ENCODE data around the gene RER1.

Gene RER1, protein sequence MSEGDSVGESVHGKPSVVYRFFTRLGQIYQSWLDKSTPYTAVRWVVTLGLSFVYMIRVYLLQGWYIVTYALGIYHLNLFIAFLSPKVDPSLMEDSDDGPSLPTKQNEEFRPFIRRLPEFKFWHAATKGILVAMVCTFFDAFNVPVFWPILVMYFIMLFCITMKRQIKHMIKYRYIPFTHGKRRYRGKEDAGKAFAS

DNA sequence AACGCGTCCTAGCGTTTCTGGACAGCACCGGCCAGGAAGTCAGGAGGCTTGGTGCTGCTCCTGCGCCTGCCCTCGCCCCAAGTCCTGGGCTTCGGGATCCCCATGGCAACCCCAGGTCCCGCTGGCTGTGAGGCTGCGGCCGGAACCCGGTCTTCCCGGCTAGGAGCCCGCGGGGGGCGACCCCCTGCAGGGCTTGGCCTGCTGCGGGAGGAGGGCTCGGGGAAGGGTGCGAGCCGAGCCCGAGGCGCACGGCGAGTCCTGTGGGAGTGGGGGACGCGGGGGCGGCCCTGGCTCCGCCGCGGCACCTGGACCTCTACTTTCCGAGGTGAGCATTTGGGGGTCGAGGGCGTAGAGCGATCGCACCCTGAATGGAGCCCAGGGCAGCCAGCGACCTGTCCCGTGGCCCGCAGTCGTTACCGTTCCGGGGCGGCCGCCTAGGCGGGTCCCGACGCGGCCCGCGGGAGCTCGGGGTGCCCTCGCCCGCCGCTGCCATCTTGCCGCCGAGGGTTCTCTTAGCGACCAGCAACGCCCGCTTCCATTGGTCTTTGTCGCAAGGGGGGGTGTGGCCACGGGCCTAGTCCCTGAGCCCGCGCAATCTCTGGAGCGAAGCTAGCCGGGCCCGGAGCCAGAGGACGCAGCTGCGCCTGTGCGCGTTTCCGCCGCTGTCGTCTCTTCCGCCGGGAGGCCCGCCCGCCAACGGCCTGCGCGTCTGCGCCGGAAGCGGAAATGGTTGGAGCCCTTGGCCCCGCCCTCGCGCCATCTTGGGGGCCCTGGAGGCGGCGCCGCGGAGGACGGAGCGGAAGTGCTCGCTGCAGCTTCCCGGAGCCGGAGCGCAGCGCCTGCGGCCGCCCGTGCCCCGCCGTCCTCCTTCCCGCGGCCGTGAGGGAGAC is at the start of gene RER1, which contains the start of gene MORN1:
Gene RER1 (plus strand): TSS at position 801 of the 890 bp plus-strand sequence. CDS start 3,950 bp downstream, outside the sequence.
Gene MORN1 (minus strand): TSS at position 514 of the 890 bp plus-strand sequence. CDS start 21 bp downstream, at position 493.
- Histone ChIP-seq H2AFZ (ENCODE audit: low read depth) (peak within 1 kb of the TSS; percentile 85), H3K79me2 (ENCODE audit: insufficient read depth, low read depth) (peaks cover 19% of the 10 kb centered on the region), H3K4me2 (peak within 1 kb of the TSS; percentile 90), H3K27ac (peak within 1 kb of the TSS; percentile 56), H3K36me3 (ENCODE audit: insufficient read depth) (no peaks in the 10 kb centered on the region), H3K4me1 (ENCODE audit: low read depth, poor library complexity, severe bottlenecking) (peaks cover 17% of the 10 kb centered on the region), H3K4me3 (IDR thresholded peaks at IDR 0.05; ENCODE audit: insufficient read depth, low read depth, low read length) (peak within 1 kb of the TSS; percentile 77), H3K27me3 (ENCODE audit: insufficient read depth, low read depth) (no peaks in the 10 kb centered on the region), H4K20me1 (ENCODE audit: insufficient read depth) (no peaks in the 10 kb centered on the region), H3K9ac (peak within 1 kb of the TSS; percentile 77)
- TF ChIP-seq CTCF (conservative IDR thresholded peaks at IDR 0.05; ENCODE audit: low read depth, low read length) = no peak

- Histone ChIP-seq H3K4me1 (ENCODE audit: low read depth, poor library complexity, severe bottlenecking) (no peaks in the 10 kb centered on the region), H3K27me3 (ENCODE audit: insufficient read depth, low read depth) (peaks cover 85% of the 10 kb centered on the region), H4K20me1 (ENCODE audit: insufficient read depth) (no peaks in the 10 kb centered on the region), H3K9ac (no peak overlapping the region), H3K27ac (no peak overlapping the region), H3K4me3 (IDR thresholded peaks at IDR 0.05; ENCODE audit: insufficient read depth, low read depth, low read length) (no peak overlapping the region), H3K36me3 (ENCODE audit: insufficient read depth) (no peaks in the 10 kb centered on the region), H3K4me2 (no peak overlapping the region), H3K79me2 (ENCODE audit: insufficient read depth, low read depth) (no peaks in the 10 kb centered on the region), H2AFZ (ENCODE audit: low read depth) (no peak overlapping the region)
- TF ChIP-seq CTCF (conservative IDR thresholded peaks at IDR 0.05; ENCODE audit: low read depth, low read length) = no peak
Measured at GRCh38 chr1:2342384-2343022, 49.1 kb upstream of the RER1 start.

- Histone ChIP-seq H3K79me2 (ENCODE audit: insufficient read depth, low read depth) (no peaks in the 10 kb centered on the region), H2AFZ (ENCODE audit: low read depth) (no peak overlapping the region), H3K4me2 (no peak overlapping the region), H3K9ac (no peak overlapping the region), H3K27ac (no peak overlapping the region), H3K4me1 (ENCODE audit: low read depth, poor library complexity, severe bottlenecking) (no peaks in the 10 kb centered on the region), H4K20me1 (ENCODE audit: insufficient read depth) (no peaks in the 10 kb centered on the region), H3K27me3 (ENCODE audit: insufficient read depth, low read depth) (peaks cover 77% of the 10 kb centered on the region), H3K36me3 (ENCODE audit: insufficient read depth) (no peaks in the 10 kb centered on the region), H3K4me3 (IDR thresholded peaks at IDR 0.05; ENCODE audit: insufficient read depth, low read depth, low read length) (no peak overlapping the region)
- TF ChIP-seq CTCF (conservative IDR thresholded peaks at IDR 0.05; ENCODE audit: low read depth, low read length) = no peak
Measured at GRCh38 chr1:2343023-2343935, 48.4 kb upstream of the RER1 start.
